HG02610 (cell line): ENCODE measurements around the gene SLC6A3.
"Not testable (repeated sequence)": the region's sequence is repeated elsewhere in the genome, so short reads cannot be mapped to it uniquely, and the experiment has no call there.

ENCODE experiments used
- ATAC-seq: cut with Tn5 transposase; IDR thresholded peaks from one replicate; pipeline ENCODE4 v1.9.1; 2021; ENCODE audit warnings: mild to moderate bottlenecking, moderate library complexity; ENCODE audit not compliant: unreplicated experiment

The SLC6A3 gene

GRCh38 chr5:1376981-1377380 is 68.3 kb downstream of the SLC6A3 start:
- no peak for ATAC-seq

GRCh38 chr5:1375871-1376810 is 69.1 kb downstream of the SLC6A3 start:
- ATAC-seq, result no peak

- ATAC-seq, result no peak
These were observed 70.6 kb downstream of the SLC6A3 start for GRCh38 chr5:1374679-1375055.

- ATAC-seq, result no peak
These were observed 71.1 kb downstream of the SLC6A3 start for GRCh38 chr5:1374030-1374678.

- not testable (repeated sequence) for ATAC-seq
These were observed 73.3 kb downstream of the SLC6A3 start for GRCh38 chr5:1371972-1372342.

- no peak for ATAC-seq
These were observed 73.8 kb downstream of the SLC6A3 start for GRCh38 chr5:1371218-1371971.

- ATAC-seq, result no peak
These were observed 75.2 kb downstream of the SLC6A3 start for GRCh38 chr5:1370006-1370405.

- no peak for ATAC-seq
These were observed 76.5 kb downstream of the SLC6A3 start for GRCh38 chr5:1368756-1369155.

- no peak for ATAC-seq
These were observed 77.0 kb downstream of the SLC6A3 start for GRCh38 chr5:1368236-1368635.

GRCh38 chr5:1367149-1367548 is 78.1 kb downstream of the SLC6A3 start:
- no peak for ATAC-seq

- peak; percentile 48 for ATAC-seq
These were observed 78.7 kb downstream of the SLC6A3 start for GRCh38 chr5:1366514-1366913.

- ATAC-seq, result no peak
These were observed 81.0 kb downstream of the SLC6A3 start for GRCh38 chr5:1364211-1364610.

GRCh38 chr5:1363581-1363980 is 81.7 kb downstream of the SLC6A3 start:
- ATAC-seq, result no peak

GRCh38 chr5:1363160-1363559 is 82.1 kb downstream of the SLC6A3 start:
- ATAC-seq, result no peak

GRCh38 chr5:1362242-1363015 is 82.8 kb downstream of the SLC6A3 start:
- no peak for ATAC-seq

GRCh38 chr5:1360861-1361260 is 84.4 kb downstream of the SLC6A3 start:
- ATAC-seq, result no peak

- not testable (repeated sequence) for ATAC-seq
These were observed 84.9 kb downstream of the SLC6A3 start for GRCh38 chr5:1360367-1360766.

GRCh38 chr5:1359713-1360112 is 85.5 kb downstream of the SLC6A3 start:
- ATAC-seq, result no peak

GRCh38 chr5:1359031-1359645 is 86.1 kb downstream of the SLC6A3 start:
- ATAC-seq, result no peak

GRCh38 chr5:1358726-1359025 is 86.6 kb downstream of the SLC6A3 start:
- no peak for ATAC-seq
